EL (cell line): Measurements from ENCODE around the gene CETP.
"Not testable (repeated sequence)": the region's sequence is repeated elsewhere in the genome, so short reads cannot be mapped to it uniquely, and the experiment has no call there.

Experiments
- DNase-seq: peaks from one replicate; pipeline ENCODE4 v3.0.0-alpha.2; 2016

CETP gene

DNA sequence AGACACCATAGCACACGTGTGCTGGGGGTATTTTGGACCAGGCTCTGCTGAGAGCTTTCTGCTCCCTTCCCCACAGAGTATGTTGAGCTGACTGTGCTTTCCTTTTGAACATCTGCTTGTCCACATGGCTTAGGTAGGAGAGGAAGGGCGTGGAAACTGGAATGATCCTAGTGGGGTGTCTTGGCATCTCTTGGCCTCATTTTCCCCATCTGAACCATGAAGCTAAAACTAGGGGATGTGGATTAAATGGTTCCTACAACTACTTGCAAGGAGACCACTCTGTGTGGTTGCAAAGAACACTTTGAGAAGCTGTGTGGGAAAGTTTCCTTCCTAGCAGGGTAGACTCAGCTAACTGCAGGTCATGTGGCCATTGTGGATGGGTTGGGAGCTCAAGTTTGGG is 20.9 kb downstream of the CETP start:
- DNase-seq: no peak

GRCh38 chr16:56983211-56983751 is 21.5 kb downstream of the CETP start:
- no peak for DNase-seq

DNA sequence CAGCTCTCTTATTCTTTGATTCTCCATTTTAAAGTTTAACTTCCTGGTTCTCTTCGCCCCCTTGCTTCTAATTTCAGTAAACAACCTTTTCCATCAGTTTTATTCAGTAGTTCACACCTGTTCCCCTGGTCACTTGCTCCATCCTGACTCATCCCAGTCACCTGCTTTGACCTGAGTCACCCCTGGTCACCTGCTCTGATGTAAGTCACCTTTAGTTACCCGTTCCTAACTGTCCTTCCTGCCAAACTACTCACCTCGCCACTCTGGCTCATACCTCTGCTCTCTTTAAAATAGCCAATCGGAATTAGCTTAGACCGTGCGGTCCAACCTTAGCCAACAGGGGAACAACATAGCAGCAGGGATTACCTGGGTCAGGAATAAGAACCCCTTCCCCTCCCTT is 22.9 kb downstream of the CETP start:
- DNase-seq: no peak

- DNase-seq: peak; percentile 87
Observed at GRCh38 chr16:56985288-56985961, 23.7 kb downstream of the CETP start.

DNA sequence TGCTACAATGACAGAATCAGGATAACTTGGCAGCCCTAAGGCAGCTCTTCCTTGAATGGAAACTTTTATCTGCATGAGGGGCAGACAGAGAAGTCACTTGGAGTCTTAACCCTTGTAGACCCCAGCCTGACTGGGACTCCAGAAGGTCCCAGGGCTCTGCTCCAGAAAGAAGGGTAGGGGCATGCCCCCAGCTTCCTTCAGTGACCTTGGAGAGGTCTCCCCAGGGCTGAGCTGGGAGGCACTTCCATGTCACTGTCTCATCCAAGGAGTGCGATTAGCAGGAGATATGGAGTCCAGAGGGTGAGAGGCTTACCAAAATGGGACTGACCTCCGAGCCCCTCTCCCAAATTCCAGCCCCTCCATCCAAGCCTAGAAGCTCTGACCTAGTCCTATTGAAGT is 24.2 kb downstream of the CETP start:
- no peak for DNase-seq

- DNase-seq: no peak
Observed at GRCh38 chr16:56986361-56986760, 24.6 kb downstream of the CETP start.

GRCh38 chr16:56986908-56987307 is 25.2 kb downstream of the CETP start:
- DNase-seq: not testable (repeated sequence)

- DNase-seq: no peak
Observed at GRCh38 chr16:56987692-56988091, 25.9 kb downstream of the CETP start.

GRCh38 chr16:56988161-56988947 is 26.6 kb downstream of the CETP start:
- DNase-seq: peak; percentile 44

- DNase-seq: peak; percentile 88
Observed at GRCh38 chr16:56988948-56989945, 27.5 kb downstream of the CETP start, which contains the start of gene NLRC5. TSS of gene NLRC5 (plus strand) at chr16:56989557. CDS start at chr16:57020713, 31,156 bp downstream.

DNA sequence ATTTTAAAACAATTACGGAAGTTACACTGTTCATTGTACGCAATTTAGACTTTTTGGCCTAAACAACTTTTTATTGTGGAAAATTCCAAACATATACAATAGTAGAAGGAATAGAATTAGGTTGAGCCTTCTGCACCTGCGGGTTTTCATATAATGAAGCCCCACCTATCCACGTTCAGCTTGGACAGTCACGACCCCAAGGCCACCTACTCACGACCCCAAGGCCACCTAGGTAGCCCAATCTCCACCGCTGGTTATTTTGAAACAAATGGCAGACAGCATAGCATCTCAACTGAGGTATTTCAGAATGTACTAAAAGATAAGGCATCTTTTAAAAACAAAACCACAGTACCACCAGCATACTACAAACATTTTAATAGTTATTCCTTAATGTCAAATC is 28.2 kb downstream of the CETP start:
- DNase-seq: no peak

DNA sequence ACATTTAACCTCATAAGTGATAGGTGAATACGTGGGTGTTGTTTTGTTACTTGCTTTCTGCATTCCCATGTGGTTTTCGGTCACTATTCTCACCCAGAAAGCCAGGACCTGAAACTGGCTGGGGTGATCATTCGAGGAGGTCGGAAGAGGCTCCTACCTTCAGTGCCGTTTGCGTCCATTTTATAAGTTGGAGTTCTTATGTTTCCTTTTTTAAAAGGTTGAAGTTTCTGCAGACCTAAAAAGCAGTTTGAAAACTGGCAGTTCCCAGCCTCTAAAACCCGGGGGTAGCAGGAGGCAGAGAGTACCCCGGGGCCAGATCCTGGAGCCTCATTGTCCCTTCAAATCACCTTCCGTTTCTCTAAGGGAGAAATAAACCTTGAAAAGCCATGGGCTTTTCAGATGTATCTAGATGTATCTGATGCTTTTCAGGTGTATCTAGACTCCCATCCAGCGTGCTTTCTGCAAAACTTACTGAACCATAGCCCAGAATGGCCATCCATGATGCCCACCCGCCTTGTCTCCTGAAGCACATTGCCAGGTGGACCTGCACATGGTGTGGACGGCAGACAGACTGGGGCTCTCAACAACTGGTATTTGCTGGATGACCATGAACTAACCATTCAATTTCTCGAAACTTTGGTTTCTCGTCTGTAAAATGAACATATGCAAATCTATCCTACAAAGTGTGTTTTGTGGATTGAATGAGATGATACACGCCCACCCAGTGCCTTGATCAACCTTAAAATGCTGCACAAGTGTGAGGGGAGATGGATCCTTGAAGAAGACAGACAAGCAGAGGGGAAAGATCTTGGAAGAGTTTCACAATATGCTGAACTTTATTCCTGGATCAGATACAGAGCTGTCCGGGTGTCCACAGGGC is 28.9 kb downstream of the CETP start:
- no peak for DNase-seq

- DNase-seq: not testable (repeated sequence)
Observed at GRCh38 chr16:56992431-56992830, 30.7 kb downstream of the CETP start.

- no peak for DNase-seq
Observed at GRCh38 chr16:56993204-56993603, 31.5 kb downstream of the CETP start.

DNA sequence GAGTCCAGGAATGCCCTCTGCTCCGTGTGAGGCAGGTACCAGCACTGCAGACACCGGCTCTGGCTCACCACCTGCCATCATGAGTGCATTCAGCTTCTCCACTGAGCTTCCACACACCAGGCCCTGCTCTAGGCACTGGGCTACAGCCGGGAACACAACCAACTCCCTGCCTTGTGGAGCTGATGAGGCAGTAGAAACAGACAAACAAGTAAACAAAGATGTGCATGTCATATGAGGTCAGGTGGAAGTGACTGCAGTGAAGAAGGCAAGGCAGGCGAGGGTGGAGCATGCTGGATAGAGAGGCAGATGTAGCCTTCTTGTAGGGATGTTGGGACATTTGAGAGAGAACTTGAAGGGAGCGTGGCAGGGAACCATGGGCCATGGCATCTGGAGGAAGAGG is 32.6 kb downstream of the CETP start:
- DNase-seq: no peak

DNA sequence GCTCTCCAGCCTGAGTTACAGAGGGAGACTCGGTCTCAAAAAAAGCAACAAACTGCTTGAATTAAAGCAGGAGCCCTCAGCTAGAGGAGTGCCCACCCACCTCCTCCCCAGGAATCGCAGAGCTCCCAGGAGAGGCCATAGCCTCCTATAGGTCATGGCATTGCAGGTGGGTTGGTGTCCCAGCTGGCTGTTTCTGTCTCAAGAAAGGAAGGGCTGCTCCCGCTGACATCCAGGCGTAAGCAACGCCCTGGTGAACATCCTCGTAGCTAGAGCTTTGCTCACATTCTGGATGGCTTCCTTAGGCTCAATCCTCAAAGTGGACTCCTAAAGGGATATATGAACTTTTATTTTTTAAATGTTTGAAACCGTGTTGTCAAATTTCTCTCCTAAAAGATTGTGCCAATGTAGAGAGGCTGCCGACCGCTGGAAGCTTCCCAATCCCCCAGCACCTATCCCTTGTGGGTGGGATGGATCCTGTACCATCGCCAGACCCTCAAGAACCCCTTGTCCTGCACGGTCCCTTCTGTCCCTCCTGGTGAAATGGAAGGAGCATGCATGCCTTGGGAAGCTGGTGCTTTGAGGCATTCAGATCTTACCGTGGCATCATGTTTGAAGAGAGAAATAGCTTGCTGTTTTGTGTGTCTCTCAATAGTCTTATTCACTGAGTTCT is 33.5 kb downstream of the CETP start:
- no peak for DNase-seq

GRCh38 chr16:56997264-56997663 is 35.5 kb downstream of the CETP start:
- DNase-seq: no peak

DNA sequence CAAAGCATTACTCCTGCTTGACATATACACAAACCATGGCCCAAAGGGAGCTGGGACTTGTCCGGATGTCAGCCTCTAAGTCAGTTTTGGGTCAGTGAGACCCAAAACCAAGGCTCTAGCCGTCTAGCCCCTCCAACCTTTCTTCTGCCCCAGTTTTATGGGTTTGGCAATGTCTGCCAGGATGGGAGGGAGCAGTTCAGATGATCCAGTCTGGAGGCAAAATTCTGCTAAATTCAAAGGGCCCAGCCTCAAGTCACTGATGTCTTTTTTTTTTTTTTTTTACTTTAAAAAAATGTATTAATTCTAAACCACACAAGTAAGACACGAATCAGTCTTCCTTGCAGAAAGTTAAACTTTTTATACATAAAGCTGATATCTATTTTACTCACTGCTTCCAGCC is 36.2 kb downstream of the CETP start:
- no peak for DNase-seq

GRCh38 chr16:56998352-56998751 is 36.6 kb downstream of the CETP start:
- DNase-seq: no peak

- no peak for DNase-seq
Observed at GRCh38 chr16:56998861-56999260, 37.1 kb downstream of the CETP start.
